Uterus (tissue), 4 donors: ENCODE results near the gene CCDC40. TPM values are rescaled to one million over a fixed set of nuclear protein-coding genes. Genes with fewer than 3 reads are reported as not detected.

ENCODE experiments used
- DNase-seq, 2 donors: peaks; one replicate each; pipeline ENCODE4 v3.0.0-alpha.2; 2019 to 2020
- H3K27ac ChIP-seq, 2 donors: fragments of 200-600 bp; sonication (generic); 1 replicate in 1 of 2; 2 replicates in 1 of 2; pipeline ENCODE4 v1.5.1; 2016 to 2018
- H3K27me3 ChIP-seq, 2 donors: fragments of 200-600 bp; sonication (generic); one replicate each; pipeline ENCODE4 v1.5.1; 2018 to 2019; ENCODE audit warnings: control low read depth in 1 of 2
- H3K36me3 ChIP-seq, 2 donors: fragments of 200-600 bp; sonication (generic); one replicate each; pipeline ENCODE4 v1.5.1; 2019; ENCODE audit warnings: control low read depth in 1 of 2
- H3K4me1 ChIP-seq, 2 donors: fragments of 200-600 bp; sonication (generic); one replicate each; pipeline ENCODE4 v1.5.1; 2018 to 2019; ENCODE audit warnings: control low read depth in 1 of 2
- H3K4me3 ChIP-seq, 2 donors: fragments of 200-600 bp; sonication (generic); 1 replicate in 1 of 2; 2 replicates in 1 of 2; pipeline ENCODE4 v1.5.1; 2018 to 2019; ENCODE audit warnings: mild to moderate bottlenecking in 1 of 2
- H3K9me3 ChIP-seq, 2 donors: fragments of 200-600 bp; sonication (generic); one replicate each; pipeline ENCODE4 v1.5.1; 2019; ENCODE audit warnings: control low read depth in 1 of 2
- CTCF ChIP-seq, 4 experiments: fragments of 200-600 bp in 2 of 4; fragments of 450-650 bp in 2 of 4; sonication (generic) in 2 of 4; IDR thresholded peaks; one replicate each; pipeline ENCODE4 v1.5.1; 2016 to 2019; ENCODE audit warnings: antibody characterized with exemption in 4 of 4, mild to moderate bottlenecking in 2 of 4, moderate library complexity in 1 of 4
- POLR2A ChIP-seq, 2 donors: fragments of 450-650 bp; IDR thresholded peaks; one replicate each; pipeline ENCODE4 v1.6.1; 2016; ENCODE audit warnings: antibody characterized with exemption in 2 of 2, mild to moderate bottlenecking in 1 of 2, moderate library complexity in 1 of 2
- intact Hi-C: fragments of 100-400 bp; cut with DNase I; formaldehyde crosslinking; loops from one replicate; pipeline ENCODE4 v1.15.1; 2023; ENCODE audit warnings: low total_unique reads
- total RNA-seq, 4 donors: library from RNA; depleted of rRNA in 3 of 4; stranded (reverse); fragments of >200 nt in 3 of 4; gene quantifications; one replicate each; pipeline versions ENCODE4 v1.1.0 to v1.2.4, GENCODE V29; 2014 to 2023
- donor health status: DM: yes; HTN: yes; CAD: no.

The CCDC40 gene
- total RNA-seq, 4 donors from 2014 or later = 0.88 to 16.6 (median 4.8) TPM

GRCh38 chr17:79995696-79996095 lies 40.7 kb upstream of the CCDC40 start:
- intact Hi-C loops = no loop called here
- H3K4me3 ChIP-seq = no peak overlapping the region
- TF ChIP-seq CTCF (IDR thresholded peaks at IDR 0.05) (no peak), POLR2A (IDR thresholded peaks at IDR 0.05) (no peak)
- no peaks in the 10 kb centered on the region for H3K36me3 ChIP-seq
- peaks cover 0 to 15% of the 10 kb centered on the region in 2 donors for H3K4me1 ChIP-seq
- no peak overlapping the region for H3K27ac ChIP-seq
- H3K27me3 ChIP-seq = no peaks in the 10 kb centered on the region
- no peak for DNase-seq
- H3K9me3 ChIP-seq = no peaks in the 10 kb centered on the region

GRCh38 chr17:79996291-79996690 lies 40.2 kb upstream of the CCDC40 start:
- intact Hi-C loops = no loop called here
- H3K27me3 ChIP-seq = no peaks in the 10 kb centered on the region
- H3K4me3 ChIP-seq = no peak overlapping the region
- no peak for TF ChIP-seq CTCF (IDR thresholded peaks at IDR 0.05)
- TF ChIP-seq POLR2A (IDR thresholded peaks at IDR 0.05) = no peak
- H3K4me1 ChIP-seq = peaks cover 0 to 13% of the 10 kb centered on the region in 2 donors
- H3K27ac ChIP-seq = no peak overlapping the region
- no peak for DNase-seq
- H3K9me3 ChIP-seq = no peaks in the 10 kb centered on the region
- H3K36me3 ChIP-seq = no peaks in the 10 kb centered on the region

- no peak for TF ChIP-seq POLR2A (IDR thresholded peaks at IDR 0.05)
- TF ChIP-seq CTCF (IDR thresholded peaks at IDR 0.05) = no peak
- no peak overlapping the region for H3K27ac ChIP-seq
- DNase-seq = no peak
These were observed 39.3 kb upstream of the CCDC40 start for GRCh38 chr17:79997011-79997660.

GRCh38 chr17:80000136-80000535 lies 36.3 kb upstream of the CCDC40 start:
- intact Hi-C loops = loop anchor here (10.0 kb wide), 1 partner anchor 65 kb away; no protein-coding TSS in a partner anchor
- H3K4me3 ChIP-seq = no peak overlapping the region
- TF ChIP-seq POLR2A (IDR thresholded peaks at IDR 0.05) = no peak
- no peak for TF ChIP-seq CTCF (IDR thresholded peaks at IDR 0.05)
- H3K4me1 ChIP-seq = no peaks in the 10 kb centered on the region
- H3K36me3 ChIP-seq = no peaks in the 10 kb centered on the region
- H3K9me3 ChIP-seq = no peaks in the 10 kb centered on the region
- no peak overlapping the region for H3K27ac ChIP-seq
- DNase-seq = no peak
- H3K27me3 ChIP-seq = no peaks in the 10 kb centered on the region

More at GRCh38 chr17:79997011-79997660, 39.3 kb upstream of the CCDC40 start:
- intact Hi-C loops = no loop called here
- no peaks in the 10 kb centered on the region for H3K36me3 ChIP-seq
- H3K4me3 ChIP-seq = no peak overlapping the region
- H3K9me3 ChIP-seq = no peaks in the 10 kb centered on the region
- peaks cover 0 to 6% of the 10 kb centered on the region in 2 donors for H3K4me1 ChIP-seq
- H3K27me3 ChIP-seq = no peaks in the 10 kb centered on the region

GRCh38 chr17:80000981-80001775 lies 35.3 kb upstream of the CCDC40 start:
- H3K4me3 ChIP-seq = no peak overlapping the region
- intact Hi-C loops = loop anchor here (10.0 kb wide), 1 partner anchor 64 kb away; no protein-coding TSS in a partner anchor

More at GRCh38 chr17:80000981-80001775, 35.3 kb upstream of the CCDC40 start:
- no peaks in the 10 kb centered on the region for H3K36me3 ChIP-seq
- H3K4me1 ChIP-seq = no peaks in the 10 kb centered on the region
- TF ChIP-seq CTCF (IDR thresholded peaks at IDR 0.05) = no peak
- no peak for TF ChIP-seq POLR2A (IDR thresholded peaks at IDR 0.05)
- no peak for DNase-seq
- no peak overlapping the region for H3K27ac ChIP-seq
- no peaks in the 10 kb centered on the region for H3K9me3 ChIP-seq
- H3K27me3 ChIP-seq = no peaks in the 10 kb centered on the region
